H9 (cell line): ENCODE data around the gene SLC1A4. TPM values are rescaled to one million over a fixed set of nuclear protein-coding genes. Genes with fewer than 3 reads are reported as not detected.

Source experiments
- DNase-seq: peaks from one replicate; pipeline ENCODE4 v3.0.0-alpha.2; 2017
- H2AFZ ChIP-seq: one replicate; pipeline ENCODE4 v1.6.1; 2013; ENCODE audit warnings: mild to moderate bottlenecking, low read length, control low read depth, moderate library complexity
- H2AK5ac ChIP-seq: 2 replicates; pipeline ENCODE4 v1.6.1; 2013; ENCODE audit warnings: low read length, control low read depth, mixed read lengths; ENCODE audit not compliant: insufficient read length
- H2BK120ac ChIP-seq: one replicate; pipeline ENCODE4 v1.6.1; 2013; ENCODE audit warnings: low read depth, mild to moderate bottlenecking, low read length, control low read depth, inconsistent platforms; ENCODE audit not compliant: poor library complexity, severe bottlenecking
- H2BK12ac ChIP-seq: 2 replicates; pipeline ENCODE4 v1.6.1; 2013; ENCODE audit warnings: low read length, control low read depth, mixed read lengths, low read depth; ENCODE audit not compliant: insufficient read length
- H2BK15ac ChIP-seq: 2 replicates; pipeline ENCODE4 v1.6.1; 2013; ENCODE audit warnings: low read depth, low read length, control low read depth
- H2BK20ac ChIP-seq: one replicate; pipeline ENCODE4 v1.6.1; 2013; ENCODE audit warnings: low read depth, mild to moderate bottlenecking, low read length, control low read depth, inconsistent platforms; ENCODE audit not compliant: poor library complexity, severe bottlenecking
- H2BK5ac ChIP-seq: 2 replicates; pipeline ENCODE4 v1.6.1; 2013; ENCODE audit warnings: low read length, control low read depth, mixed read lengths; ENCODE audit not compliant: insufficient read length
- H3K14ac ChIP-seq: 2 replicates; pipeline ENCODE4 v1.6.1; 2013; ENCODE audit warnings: low read length, control low read depth; ENCODE audit not compliant: insufficient read depth
- H3K18ac ChIP-seq: 2 replicates; pipeline ENCODE4 v1.6.1; 2013; ENCODE audit warnings: low read depth, mild to moderate bottlenecking, mixed read lengths, low read length, control low read depth; ENCODE audit not compliant: insufficient read length
- H3K23ac ChIP-seq: 2 replicates; pipeline ENCODE4 v1.6.1; 2013; ENCODE audit warnings: low read length, control low read depth, mixed read lengths, low read depth; ENCODE audit not compliant: insufficient read length
- H3K23me2 ChIP-seq: 2 replicates; pipeline ENCODE4 v1.6.1; 2013; ENCODE audit warnings: low read depth, mild to moderate bottlenecking, mixed read lengths, low read length, control low read depth; ENCODE audit not compliant: insufficient read length, poor library complexity, severe bottlenecking
- H3K27ac ChIP-seq: 2 replicates; pipeline ENCODE4 v1.5.1; 2013; ENCODE audit warnings: low read length, control low read depth, mixed read lengths, low read depth; ENCODE audit not compliant: insufficient read length
- H3K27me3 ChIP-seq: 2 replicates; pipeline ENCODE4 v1.6.1; 2013; ENCODE audit warnings: low read length, control low read depth, inconsistent platforms; ENCODE audit not compliant: insufficient read depth
- H3K4ac ChIP-seq: 2 replicates; pipeline ENCODE4 v1.6.1; 2013; ENCODE audit warnings: low read depth, mild to moderate bottlenecking, control low read depth, inconsistent platforms, low read length, moderate library complexity
- H3K4me1 ChIP-seq: 2 replicates; pipeline ENCODE4 v1.6.1; 2013; ENCODE audit warnings: low read length, control low read depth, inconsistent platforms; ENCODE audit not compliant: insufficient read depth
- H3K4me2 ChIP-seq: 2 replicates; pipeline ENCODE4 v1.6.1; 2013; ENCODE audit warnings: low read length, control low read depth, mixed read lengths; ENCODE audit not compliant: insufficient read length, insufficient read depth
- H3K56ac ChIP-seq: 2 replicates; pipeline ENCODE4 v1.6.1; 2013; ENCODE audit warnings: low read depth, mild to moderate bottlenecking, mixed read lengths, low read length, control low read depth; ENCODE audit not compliant: insufficient read length
- H3K79me1 ChIP-seq: 2 replicates; pipeline ENCODE4 v1.6.1; 2013; ENCODE audit warnings: low read depth, mild to moderate bottlenecking, moderate library complexity, low read length, control low read depth, inconsistent platforms; ENCODE audit not compliant: insufficient read depth, poor library complexity, severe bottlenecking
- H3K79me2 ChIP-seq: 2 replicates; pipeline ENCODE4 v1.6.1; 2013; ENCODE audit warnings: low read length, control low read depth, inconsistent platforms; ENCODE audit not compliant: insufficient read depth
- H3K9ac ChIP-seq: 2 replicates; pipeline ENCODE4 v1.6.1; 2013; ENCODE audit warnings: low read length, control low read depth, mixed read lengths; ENCODE audit not compliant: insufficient read length; ENCODE audit errors: extremely low read depth
- H3K9me3 ChIP-seq: one replicate; pipeline ENCODE4 v1.6.1; 2013; ENCODE audit warnings: low read depth, low read length, inconsistent platforms; ENCODE audit not compliant: control insufficient read depth
- H3T11ph ChIP-seq: one replicate; pipeline ENCODE4 v1.6.1; 2013; ENCODE audit warnings: mild to moderate bottlenecking, low read length, control low read depth, inconsistent platforms
- H4K20me1 ChIP-seq: one replicate; pipeline ENCODE4 v1.6.1; 2013; ENCODE audit not compliant: control insufficient read depth, insufficient read length, insufficient read depth
- H4K5ac ChIP-seq: 2 replicates; pipeline ENCODE4 v1.6.1; 2013; ENCODE audit warnings: low read depth, mild to moderate bottlenecking, mixed read lengths, low read length, control low read depth; ENCODE audit not compliant: insufficient read length
- H4K8ac ChIP-seq: replicated peaks from 2 replicates; pipeline ENCODE4 v1.6.1; 2013; ENCODE audit warnings: low read length, control low read depth, mixed read lengths, low read depth; ENCODE audit not compliant: insufficient read length
- H4K91ac ChIP-seq: 2 replicates; pipeline ENCODE4 v1.6.1; 2013; ENCODE audit warnings: low read depth, mild to moderate bottlenecking, moderate library complexity, mixed read lengths, low read length, control low read depth; ENCODE audit not compliant: insufficient read length
- H3K27ac Mint-ChIP-seq, 3 experiments: 2 replicates in 2 of 3; 3 replicates in 1 of 3; pipeline ENCODE4 v1.8.0; 2020 to 2021; ENCODE audit warnings: mixed read lengths in 3 of 3, mild to moderate bottlenecking in 1 of 3, moderate library complexity in 1 of 3
- H3K27me3 Mint-ChIP-seq: 2 replicates; pipeline ENCODE4 v1.8.0; 2021; ENCODE audit warnings: low read depth, mild to moderate bottlenecking, moderate library complexity, mixed read lengths
- H3K36me3 Mint-ChIP-seq, 3 experiments: 2 replicates in 2 of 3; 3 replicates in 1 of 3; pipeline ENCODE4 v1.8.0; 2020 to 2021; ENCODE audit warnings: low read depth in 3 of 3, mixed read lengths in 3 of 3; ENCODE audit not compliant: insufficient read depth in 1 of 3
- H3K4me1 Mint-ChIP-seq, 2 experiments: 2 replicates each; pipeline ENCODE4 v1.8.0; 2020; ENCODE audit warnings: mixed read lengths in 2 of 2
- H3K4me3 Mint-ChIP-seq, 2 experiments: 2 replicates in 1 of 2; 3 replicates in 1 of 2; pipeline ENCODE4 v1.8.0; 2020 to 2021; ENCODE audit warnings: mild to moderate bottlenecking in 2 of 2, mixed read lengths in 2 of 2, moderate library complexity in 1 of 2
- H3K9me3 Mint-ChIP-seq, 2 experiments: 2 replicates in 1 of 2; 3 replicates in 1 of 2; pipeline ENCODE4 v1.8.0; 2020; ENCODE audit warnings: mild to moderate bottlenecking in 2 of 2, mixed read lengths in 2 of 2, moderate library complexity in 1 of 2
- CTCF ChIP-seq: fragments of 200-600 bp; sonication (generic); conservative IDR thresholded peaks from 3 replicates; pipeline ENCODE4 v1.8.0; 2021; ENCODE audit warnings: antibody characterized with exemption, mild to moderate bottlenecking
- WGBS: extraction: QIAGEN DNeasy Blood & Tissue Kit; methylation state at CpG from one replicate; pipeline ENCODE4 v1.1.7; 2013; ENCODE audit warnings: missing lambda C conversion rate, low lambda C conversion rate, mixed read lengths; ENCODE audit not compliant: insufficient read length; ENCODE audit errors: extremely low coverage; 5-methylcytosine and 5-hydroxymethylcytosine counted together
- total RNA-seq: library from RNA; stranded (reverse); gene quantifications from 2 replicates; pipeline ENCODE4 v1.2.1, GENCODE V29; 2021

Gene SLC1A4
- total RNA-seq, 1 experiment from 2014 or later, result 1.9 TPM

- Histone ChIP-seq H3K18ac (no peak overlapping the region), H2AFZ (no peak overlapping the region), H2BK20ac (no peak overlapping the region), H3K9me3 (no peaks in the 10 kb centered on the region), H4K5ac (no peak overlapping the region), H4K91ac (no peak overlapping the region), H2BK12ac (no peak overlapping the region), H3K27ac (no peak overlapping the region), H3K4ac (no peak overlapping the region), H4K20me1 (no peaks in the 10 kb centered on the region), H3K79me2 (no peaks in the 10 kb centered on the region), H3K27me3 (no peaks in the 10 kb centered on the region), H2AK5ac (no peak overlapping the region), H3K23me2 (no peaks in the 10 kb centered on the region), H3K79me1 (no peaks in the 10 kb centered on the region), H3K4me2 (no peak overlapping the region), H4K8ac (no peak overlapping the region), H3K56ac (no peak overlapping the region), H2BK15ac (no peak overlapping the region), H3K4me1 (no peaks in the 10 kb centered on the region; the same call in 1 of the 2 replicates), H3K23ac (no peak overlapping the region), H2BK120ac (no peak overlapping the region), H3K9ac (no peak overlapping the region), H3K14ac (no peak overlapping the region), H3T11ph (no peak overlapping the region), H2BK5ac (no peak overlapping the region)
- Mint-ChIP-seq H3K36me3 (peaks cover 0 to 5% (median 4%) of the 10 kb centered on the region in 3 experiments; a peak in 3 of 7 replicates), H3K27me3 (no peaks in the 10 kb centered on the region; the same call in 1 of the 2 replicates), H3K9me3 (peaks cover 4% of the 10 kb centered on the region in 2 experiments; a peak in 3 of 5 replicates), H3K27ac (no peak overlapping the region), H3K4me3 (no peak overlapping the region), H3K4me1 (peaks cover 13 to 14% of the 10 kb centered on the region in 2 experiments)
- TF ChIP-seq CTCF, result no peak
- no CpG with 5 or more reads among the region's 5 CpGs for WGBS
- no peak for DNase-seq
Observed at GRCh38 chr2:64951306-64951953, 37.8 kb upstream of the SLC1A4 start.
